GM21825 (cell line): ENCODE measurements around the gene SPOCK2.

ENCODE experiments used
- ATAC-seq: cut with Tn5 transposase; IDR thresholded peaks from one replicate; pipeline ENCODE4 v1.9.1; 2021; ENCODE audit warnings: mild to moderate bottlenecking, moderate library complexity; ENCODE audit not compliant: unreplicated experiment

The SPOCK2 gene

DNA sequence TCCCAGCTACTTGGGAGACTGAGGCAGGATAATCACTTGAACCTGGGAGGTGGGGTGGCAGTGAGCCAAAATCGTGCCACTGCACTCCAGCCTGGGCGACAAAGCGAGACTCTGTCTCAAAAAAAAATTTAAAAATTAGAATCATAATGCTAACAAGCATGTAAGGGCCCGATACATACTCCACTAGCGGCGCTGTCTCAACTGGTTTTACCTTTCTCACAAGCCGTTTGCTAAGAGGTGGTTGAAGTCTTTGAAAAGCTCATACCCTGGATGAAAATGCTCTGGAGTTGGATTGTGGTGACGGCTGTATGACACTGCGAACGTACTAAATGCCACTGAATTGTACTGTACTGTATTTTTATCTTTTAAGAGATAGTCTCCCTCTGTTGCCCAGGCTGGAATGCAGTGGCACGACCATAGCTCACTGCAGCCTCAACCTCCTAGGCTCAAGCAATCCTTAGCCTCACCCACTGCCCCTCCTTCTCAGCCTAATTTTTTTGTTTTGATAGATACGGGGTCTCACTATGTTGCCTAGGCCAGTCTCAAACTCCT, 29.9 kb downstream of the SPOCK2 start:
- no peak for ATAC-seq

- no peak for ATAC-seq
Measured at GRCh38 chr10:72056932-72057751, 31.2 kb downstream of the SPOCK2 start.

GRCh38 chr10:72056113-72056512, 32.2 kb downstream of the SPOCK2 start:
- ATAC-seq: no peak

- ATAC-seq: no peak
Measured at GRCh38 chr10:72053690-72054089, 34.7 kb downstream of the SPOCK2 start.

- ATAC-seq: no peak
Measured at GRCh38 chr10:72050873-72051272, 37.5 kb downstream of the SPOCK2 start.

- ATAC-seq: no peak
Measured at GRCh38 chr10:72049969-72050781, 38.2 kb downstream of the SPOCK2 start.

DNA sequence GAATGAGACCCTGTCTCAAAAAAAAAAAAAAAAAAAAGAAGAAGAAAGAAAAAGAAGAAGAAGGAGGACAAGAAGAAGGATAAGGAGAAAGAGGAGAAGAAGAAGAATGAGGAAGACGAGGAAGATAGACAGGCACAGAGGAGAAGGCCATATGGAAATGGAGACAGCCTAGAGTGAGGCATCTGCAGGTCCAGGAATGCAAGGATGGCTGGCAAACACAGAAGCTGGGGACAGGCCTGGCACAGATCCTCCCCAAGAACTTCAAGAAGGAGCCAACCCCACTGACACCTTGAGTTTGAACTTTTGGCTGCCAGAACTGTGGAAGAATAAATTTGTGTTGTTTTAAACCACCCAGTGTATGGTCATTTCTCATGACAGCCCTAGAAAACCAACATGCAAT, 38.9 kb downstream of the SPOCK2 start:
- no peak for ATAC-seq

- peak; percentile 77 for ATAC-seq
Measured at GRCh38 chr10:72048450-72049124, 39.8 kb downstream of the SPOCK2 start.

DNA sequence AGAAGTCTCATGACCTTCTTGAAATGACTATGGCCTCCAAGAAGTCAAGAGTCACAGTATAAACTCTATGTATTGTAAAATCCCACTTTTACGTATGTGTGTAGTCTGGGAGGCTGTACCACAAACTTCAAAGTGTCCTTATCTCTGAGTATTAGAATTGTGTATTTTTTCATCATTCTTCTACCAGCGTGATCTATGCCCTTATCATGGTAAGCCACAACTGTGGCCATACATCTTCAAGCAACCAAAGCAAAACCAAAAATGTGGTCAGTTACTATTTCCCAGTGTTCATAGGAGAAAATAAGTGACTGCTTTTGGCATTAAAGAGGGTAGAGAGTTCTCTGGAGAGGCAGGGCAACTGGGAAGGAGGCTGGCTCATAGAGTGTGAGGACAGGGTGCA, 42.8 kb downstream of the SPOCK2 start:
- no peak for ATAC-seq

DNA sequence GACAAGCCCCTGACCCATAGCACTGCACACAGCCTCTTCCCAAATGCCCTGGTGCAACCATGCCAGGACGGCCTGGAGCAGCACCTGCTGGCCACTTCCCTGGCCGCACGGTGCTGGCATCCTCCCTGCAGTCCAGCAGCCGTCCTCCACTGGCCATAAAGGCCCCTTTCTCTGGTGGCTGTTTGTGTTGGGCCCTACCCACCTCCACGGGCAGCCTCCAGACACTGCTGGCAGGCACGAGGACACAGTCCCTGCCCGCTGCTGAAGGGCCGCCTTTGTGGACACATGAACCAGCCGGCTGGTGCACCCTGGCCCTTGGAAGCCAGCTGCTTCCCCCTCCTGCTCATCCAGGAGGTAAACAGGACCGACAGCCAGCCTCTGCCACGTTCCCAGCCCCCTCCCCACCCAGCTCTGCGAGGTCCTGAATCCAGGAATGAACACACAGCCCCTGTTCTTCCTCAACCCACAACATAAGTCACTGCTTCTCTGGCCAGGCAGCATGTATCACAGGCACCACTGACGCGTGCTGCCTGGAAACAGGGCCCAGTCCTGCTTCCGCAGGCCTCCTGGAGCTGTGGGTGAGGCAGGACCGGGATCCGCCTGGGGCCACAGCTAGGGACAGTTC, 43.8 kb downstream of the SPOCK2 start:
- ATAC-seq: no peak

DNA sequence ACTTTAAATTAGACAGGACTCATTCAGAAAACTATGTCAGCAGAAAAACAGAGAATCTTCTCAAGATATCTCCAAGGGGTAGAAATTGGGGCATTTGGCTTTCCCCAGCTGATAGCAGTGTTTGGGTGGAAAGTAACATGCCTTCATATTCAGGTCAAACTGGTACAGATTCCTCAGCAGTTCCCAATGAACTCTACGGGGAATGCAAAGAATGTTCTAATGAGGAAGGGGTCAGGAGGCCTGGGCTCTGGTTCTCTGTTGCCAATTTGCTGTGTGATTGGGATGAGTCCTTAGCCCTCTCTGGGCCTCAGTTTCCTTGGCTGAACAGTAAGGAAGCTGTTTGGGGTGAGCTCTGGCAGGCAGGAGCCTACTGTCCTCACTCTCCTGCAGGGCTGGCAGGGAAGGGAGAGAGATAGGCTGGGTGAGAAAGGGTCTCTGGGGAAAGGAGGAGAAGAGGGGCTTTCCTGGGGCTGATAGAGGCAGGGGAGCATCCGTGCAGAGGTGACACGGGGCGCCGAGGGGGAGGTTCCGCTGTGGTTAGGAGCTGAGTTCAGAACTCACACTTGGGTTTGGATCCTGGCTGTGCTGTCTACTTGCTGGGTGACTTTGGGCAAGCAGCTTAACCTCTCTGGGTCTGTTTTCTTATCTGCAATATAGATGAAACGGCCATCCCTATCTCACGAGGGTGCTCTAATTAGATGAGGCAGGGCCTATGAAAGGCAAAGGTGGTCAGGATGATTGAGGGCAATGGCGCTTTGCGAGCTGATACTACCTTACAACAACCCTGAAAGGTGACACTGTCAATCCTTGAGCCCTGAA, 45.1 kb downstream of the SPOCK2 start:
- ATAC-seq: no peak

DNA sequence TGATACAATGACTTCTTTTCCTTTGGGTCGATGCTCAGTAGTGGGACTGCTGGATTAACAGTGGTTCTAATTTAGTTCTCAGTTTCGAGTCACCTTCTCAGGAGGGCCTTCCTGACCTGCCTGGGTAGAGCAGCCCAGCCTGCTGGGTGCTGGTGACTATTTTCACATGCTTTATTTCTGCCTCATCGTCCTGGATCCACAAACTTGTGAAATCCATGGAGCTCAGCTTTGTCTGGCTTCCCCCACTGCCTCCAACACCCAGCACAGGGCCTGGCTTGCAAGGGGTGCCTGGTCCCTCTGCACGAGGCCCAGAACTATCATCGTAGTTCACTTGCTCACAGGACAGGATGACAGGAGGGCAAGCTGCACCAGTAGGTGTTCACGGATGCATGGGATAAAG, 46.9 kb downstream of the SPOCK2 start:
- no peak for ATAC-seq

DNA sequence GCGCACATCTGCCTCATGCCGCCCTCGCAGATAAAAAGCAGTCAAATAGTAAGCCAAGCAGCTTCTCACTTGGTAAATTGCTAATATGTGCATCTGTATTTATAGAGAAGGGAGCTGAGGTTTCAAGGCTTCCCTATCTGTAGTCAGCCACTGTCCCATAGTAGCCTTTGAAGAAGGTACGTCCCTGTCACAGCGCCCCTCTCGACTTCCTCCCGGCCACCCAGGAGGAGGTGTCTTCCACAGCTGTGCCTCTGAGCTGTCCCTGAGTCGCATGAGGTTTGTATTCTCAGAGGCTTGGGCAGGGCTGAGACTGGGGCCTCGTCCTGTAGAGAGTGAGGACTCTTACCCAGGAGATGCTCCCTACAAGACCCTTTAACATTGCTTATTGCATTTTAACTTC, 49.0 kb downstream of the SPOCK2 start:
- ATAC-seq: no peak

GRCh38 chr10:72038458-72039001, 49.8 kb downstream of the SPOCK2 start:
- ATAC-seq: no peak

- ATAC-seq: no peak
Measured at GRCh38 chr10:72037811-72038210, 50.5 kb downstream of the SPOCK2 start.

DNA sequence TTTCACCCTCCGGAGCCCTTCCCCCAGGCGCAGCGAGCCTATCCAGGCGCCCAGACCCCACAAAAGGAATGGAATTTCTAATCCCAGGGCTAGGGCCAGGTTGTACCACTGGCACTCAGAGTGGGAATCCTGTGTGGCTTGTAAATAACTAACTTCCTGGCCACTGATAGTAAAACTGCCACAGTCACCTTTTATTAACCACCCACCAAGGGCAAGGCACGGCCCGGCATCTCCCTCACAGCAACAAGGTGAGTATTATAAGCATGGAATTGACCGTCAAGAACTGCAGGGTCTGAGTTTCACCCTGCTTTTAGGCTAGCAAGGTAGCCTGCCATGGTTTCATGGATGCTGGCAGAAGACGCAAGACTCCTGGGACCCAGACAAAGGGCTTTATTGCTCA, 51.1 kb downstream of the SPOCK2 start:
- no peak for ATAC-seq

DNA sequence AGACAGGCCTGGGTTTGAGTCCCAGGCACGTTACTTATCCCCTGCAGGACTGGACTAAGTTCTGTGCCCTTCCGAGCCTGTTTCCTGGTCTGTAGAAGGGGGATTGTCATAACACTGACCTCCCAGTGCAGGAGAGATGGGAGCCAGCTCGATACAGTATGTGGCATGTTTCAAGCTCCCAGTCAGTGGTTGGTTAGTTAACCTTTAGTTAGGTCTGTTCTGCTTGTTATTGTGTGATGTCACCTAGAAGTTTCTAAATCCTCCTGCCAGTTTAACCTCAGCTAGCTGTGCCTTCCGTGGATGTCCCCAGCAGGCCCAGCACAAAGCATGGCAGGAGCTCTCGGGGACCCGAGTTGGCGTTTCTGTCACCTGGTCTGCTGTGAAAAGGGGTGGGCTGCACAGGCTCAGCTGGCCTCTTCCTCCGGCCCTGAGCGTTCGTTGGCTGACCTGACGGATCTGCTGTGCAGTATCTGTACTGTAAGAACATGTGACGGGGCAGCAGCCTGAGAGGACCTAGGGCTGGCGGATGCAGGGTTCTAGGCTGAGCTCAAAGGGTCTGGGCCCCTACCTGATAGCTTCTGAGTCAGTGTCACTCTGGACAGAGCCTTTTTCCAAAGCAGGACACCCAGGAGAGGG, 53.0 kb downstream of the SPOCK2 start:
- ATAC-seq: no peak

GRCh38 chr10:72034761-72035160, 53.6 kb downstream of the SPOCK2 start:
- ATAC-seq: no peak

DNA sequence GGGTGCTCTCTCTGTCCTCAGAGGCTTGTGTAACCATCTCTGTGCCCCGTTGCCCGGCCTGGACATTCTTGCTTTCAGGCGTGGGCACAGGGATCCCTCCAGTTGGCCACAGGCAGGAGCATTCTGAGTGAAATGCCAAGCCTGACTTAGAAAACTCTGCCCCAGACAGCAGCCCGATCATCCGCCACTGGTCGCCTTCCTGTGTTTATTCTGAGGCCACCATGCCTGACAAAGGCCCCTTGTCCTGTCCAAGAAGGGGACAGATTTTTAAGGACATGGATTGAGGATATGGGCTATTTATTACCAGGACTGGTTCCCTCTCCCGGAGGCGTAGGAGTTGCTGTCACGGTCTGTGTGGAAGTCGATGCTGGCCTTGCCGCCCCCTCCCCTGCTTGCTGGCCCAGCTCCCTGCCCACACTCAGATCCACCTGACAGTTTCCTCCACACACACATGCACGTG, 54.3 kb downstream of the SPOCK2 start:
- ATAC-seq: no peak
